HG03159 (cell line): Measurements from ENCODE around the gene REEP1.

Source experiments
- ATAC-seq: cut with Tn5 transposase; IDR thresholded peaks from one replicate; pipeline ENCODE4 v1.9.1; 2021; ENCODE audit warnings: mild to moderate bottlenecking, moderate library complexity; ENCODE audit not compliant: unreplicated experiment

The REEP1 gene

DNA sequence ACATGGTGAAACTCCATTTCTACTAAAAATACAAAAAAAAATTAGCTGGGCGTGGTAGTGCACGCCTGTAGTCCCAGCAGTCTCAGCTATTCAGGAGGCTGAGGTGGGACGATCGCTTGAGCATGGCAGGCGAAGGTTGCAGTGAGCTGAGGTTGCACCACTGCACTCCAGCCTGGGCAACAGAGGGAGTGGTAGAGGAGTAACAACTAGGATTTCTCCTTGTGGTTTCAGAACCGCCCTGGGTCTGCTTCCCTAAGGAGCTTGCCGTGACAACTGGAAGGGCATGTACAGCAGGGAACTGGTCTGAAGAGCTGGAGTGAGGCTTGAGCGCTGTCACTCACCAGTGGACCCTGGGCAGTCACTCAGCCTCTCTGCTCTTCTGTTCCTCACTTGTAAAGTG is 29.1 kb downstream of the REEP1 start:
- no peak for ATAC-seq

- ATAC-seq: no peak
Observed at GRCh38 chr2:86307431-86307830, 30.0 kb downstream of the REEP1 start.

GRCh38 chr2:86305915-86306254 is 31.5 kb downstream of the REEP1 start:
- no peak for ATAC-seq

DNA sequence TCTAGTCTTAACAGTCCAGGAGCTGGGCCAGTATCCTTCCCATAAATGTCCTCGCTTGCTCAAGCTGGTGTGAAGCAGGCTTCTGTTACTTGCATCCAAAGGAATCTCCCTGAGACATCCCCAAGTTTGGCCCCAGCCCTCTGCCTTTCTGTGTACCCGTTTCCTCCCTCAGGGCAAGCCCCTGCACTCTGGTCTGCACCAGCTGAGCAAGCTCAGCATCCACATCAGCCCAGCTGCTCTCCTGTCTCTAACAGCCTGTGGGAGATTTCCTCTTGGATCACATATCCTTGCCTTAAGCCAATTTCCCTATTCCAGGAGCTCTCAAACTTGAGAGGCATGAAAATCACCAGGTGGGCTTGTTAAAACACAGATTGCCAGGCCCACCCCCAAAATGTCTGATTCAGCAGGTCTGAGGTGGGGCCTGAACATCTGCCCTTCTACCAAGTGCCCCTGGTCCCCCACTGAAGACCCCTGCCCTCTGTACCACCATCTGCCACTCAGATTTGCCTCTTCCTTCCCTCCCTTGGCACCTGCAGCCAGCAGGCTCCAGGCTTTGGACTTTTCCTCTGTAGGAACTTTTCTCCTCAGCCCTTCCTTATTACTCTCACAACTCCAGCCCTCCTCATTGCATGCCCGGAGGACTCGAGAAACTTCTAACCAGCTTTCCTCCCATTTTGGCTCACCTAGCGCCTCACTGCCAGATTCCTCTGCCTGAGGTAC is 32.1 kb downstream of the REEP1 start:
- no peak for ATAC-seq

DNA sequence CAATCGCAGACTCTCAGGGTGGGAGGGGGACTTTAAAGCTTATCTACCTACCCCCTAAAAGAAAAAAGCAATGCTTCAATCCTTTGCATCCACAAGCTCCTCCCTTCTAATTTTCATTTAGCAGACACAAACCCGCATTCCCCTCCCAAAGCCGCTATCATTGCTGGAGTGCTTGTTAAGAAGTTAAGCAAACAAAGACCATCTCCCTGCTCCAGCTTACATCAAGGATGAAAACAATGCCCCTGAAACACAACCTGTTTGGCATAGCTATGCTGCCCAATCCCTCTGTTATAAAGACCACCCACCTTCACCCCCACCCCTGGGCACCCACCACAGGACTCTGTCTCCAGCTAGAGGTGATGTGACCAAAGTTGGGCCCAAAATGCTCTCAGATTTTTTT is 33.0 kb downstream of the REEP1 start:
- ATAC-seq: no peak

- no peak for ATAC-seq
Observed at GRCh38 chr2:86302320-86302719, 35.1 kb downstream of the REEP1 start.

DNA sequence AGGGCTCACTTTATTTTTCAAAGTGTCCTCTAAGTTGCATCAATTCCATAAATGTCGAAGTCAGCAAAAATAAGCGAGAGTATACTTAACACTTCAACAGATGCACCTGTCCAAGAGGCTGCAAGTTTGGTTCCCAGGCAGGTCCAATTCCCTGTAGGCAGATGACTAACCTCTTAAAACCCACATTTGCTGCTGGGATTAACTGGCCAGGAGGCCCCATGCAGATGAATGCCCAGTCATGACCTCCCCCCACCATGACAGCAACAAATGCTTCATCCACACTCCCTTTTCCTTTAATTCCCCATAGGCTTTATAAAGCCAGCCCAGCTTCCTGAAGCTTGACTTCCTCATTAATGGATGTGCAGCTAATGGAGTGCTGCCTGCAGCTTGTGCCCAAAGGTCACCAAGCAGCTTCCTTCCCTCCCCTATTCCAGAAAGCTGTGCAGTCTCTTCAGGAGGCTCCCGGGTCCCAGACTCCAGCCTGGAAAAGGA is 35.7 kb downstream of the REEP1 start:
- ATAC-seq: no peak

GRCh38 chr2:86301009-86301408 is 36.4 kb downstream of the REEP1 start:
- no peak for ATAC-seq

GRCh38 chr2:86300496-86300895 is 36.9 kb downstream of the REEP1 start:
- ATAC-seq: no peak

DNA sequence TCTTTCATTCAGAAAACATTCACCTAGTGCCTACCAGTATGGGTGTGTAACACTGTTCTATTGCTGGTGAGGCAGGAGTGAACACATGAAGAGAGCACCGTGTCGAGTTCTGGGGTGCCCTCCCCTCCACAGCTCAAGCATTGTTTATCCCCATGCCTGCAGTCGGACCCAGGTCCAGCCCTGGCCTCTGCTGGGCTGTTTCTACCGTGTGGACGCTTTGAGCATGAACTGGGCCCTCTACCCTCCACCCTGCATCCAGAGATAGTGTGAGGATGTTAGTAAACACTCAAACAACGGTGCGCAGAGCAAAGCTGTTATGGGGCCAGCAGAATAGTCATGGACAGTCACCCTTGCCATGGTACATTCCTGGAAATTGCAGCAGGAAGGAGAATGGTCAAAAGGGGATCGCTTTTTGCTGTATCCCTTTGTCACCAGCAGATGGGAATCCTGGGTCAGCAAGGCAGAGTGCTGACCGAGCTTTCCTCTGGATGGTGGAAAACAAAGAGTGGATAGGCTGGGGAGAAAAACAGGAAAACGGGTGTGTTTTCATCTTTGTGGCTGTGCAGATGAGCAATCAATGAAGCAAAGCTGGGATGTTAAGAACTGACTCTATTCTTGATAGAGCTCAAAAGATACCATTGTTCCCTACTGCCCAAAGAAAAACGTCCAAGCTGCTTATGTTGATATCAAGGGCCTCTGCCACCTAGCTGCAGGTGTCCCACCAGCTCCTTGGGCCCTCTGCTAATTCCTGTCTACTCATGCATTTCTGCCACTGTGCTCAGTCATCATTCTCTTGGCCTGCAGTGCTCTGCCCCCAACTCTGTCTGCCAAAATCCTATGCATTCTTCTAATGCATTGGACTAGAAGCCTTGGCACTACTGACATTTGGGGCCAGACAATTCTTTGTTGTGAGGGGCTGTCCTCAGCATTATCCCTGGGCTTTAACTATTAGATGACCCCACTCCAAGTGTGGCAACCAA is 38.7 kb downstream of the REEP1 start:
- no peak for ATAC-seq

DNA sequence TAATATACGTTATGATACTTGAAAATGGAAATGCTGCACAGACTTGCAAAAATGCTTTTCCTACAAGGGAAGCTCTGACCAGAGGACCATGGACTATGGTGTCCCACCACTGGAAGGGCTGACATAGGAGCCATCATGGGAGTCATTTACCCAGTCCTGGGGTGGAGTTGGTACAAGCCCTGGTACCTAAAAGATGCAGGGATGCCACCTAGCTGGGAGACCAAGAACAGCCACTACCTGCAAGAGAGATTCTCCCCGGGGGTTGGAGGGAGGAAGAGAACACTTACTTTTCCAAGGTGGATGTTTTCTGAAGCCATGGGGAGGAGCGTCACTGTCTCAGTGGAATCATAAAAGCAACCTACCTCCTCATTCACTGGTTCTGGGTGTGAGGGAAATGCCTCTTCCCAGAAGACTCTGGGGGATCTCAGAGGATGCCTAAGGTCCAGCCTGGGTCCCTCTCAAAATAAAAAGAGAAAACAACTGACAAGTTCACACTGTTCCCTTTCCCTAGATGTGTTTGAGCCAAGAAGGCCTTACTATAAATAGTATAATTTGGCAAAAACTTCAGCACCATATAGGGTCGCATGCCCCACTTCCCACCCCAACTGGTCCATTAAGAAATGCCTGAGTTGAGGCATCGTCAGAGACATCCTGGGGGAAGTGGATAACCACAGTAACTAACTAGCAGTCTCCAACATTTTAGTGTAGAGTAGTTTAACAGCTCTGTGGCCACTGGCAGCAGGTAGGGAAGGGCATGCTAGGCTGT is 39.9 kb downstream of the REEP1 start:
- no peak for ATAC-seq

DNA sequence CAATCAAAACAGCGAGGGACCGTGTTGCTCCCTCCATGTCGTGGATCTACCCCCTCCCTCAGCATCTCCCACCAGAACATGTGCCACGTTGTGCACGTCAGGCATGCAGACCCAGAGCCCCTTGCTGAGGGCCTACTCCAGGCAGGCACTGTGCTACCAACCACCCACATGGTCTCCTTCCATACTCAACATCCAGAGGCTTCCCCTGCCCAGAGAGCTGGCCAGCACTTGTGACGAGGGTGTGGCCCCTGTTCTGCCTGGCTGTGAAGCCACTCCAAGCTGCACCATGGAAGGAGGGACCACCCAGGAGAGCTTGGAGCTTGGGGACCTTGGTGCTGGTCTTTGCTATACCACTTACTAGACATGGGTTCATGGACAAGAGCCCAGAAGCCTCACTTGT is 40.5 kb downstream of the REEP1 start:
- ATAC-seq: no peak

DNA sequence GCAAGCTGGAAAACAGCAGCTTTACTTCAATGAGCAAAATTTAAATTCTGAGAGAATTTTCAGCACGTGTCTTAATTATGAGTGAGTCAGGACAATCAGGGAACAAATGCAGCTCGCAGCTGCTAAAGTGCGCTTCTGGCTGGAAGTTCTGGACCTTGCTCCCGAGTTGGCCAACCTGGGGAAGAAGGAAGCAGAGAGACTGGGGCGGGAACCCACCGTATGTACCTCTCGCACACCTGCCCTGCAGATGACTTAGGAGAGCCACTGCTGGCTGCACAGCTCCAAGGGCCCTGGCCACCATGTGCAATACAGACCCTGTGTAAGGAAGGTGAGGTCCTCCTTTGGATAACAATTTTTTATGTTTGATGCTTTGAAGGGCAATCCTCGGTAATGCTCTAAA is 42.4 kb downstream of the REEP1 start:
- ATAC-seq: no peak

- no peak for ATAC-seq
Observed at GRCh38 chr2:86293612-86294011, 43.8 kb downstream of the REEP1 start.

DNA sequence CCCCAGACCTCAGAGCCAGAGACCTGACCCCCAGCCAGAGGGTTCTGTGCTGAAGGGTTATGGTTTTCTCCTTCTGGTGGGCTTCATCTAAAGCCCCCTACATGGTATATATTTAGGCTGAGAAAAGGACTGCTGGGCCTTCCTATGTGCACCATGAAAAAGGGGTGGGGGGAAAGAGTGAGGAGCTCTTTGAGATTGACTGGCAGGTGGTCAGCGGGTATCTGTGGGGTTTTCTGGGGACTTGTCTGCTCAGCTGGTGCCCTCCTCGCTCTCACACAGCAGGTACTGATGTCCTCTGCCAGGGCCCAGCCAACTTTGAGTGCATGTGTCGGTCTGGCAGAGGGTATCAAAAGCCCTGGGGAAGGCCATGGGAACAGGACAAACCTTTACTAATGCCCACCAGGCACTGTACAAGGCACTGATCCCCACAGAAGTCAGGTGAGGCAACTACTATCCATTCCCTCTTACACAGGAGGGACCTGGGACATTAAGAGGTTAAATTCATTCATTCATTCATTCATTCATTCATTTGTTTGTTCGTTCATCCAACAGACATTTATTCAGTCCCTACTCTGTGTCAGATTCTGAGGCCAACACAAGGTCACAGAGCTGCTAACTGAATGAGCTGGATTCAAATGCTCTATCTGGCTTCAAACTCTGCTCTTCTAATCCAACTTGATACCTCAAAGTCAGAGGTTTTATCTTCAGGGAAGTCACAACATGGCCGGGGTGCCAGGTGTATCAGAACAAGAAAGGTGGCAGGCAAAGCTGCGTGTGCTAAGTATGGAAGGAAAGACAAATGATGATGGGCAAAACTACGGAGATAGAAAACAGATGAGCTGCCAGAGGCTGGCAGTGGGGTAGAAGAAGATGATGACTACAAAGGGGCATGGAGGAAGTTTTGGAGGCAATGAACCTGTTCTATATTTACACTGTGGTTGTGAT is 44.6 kb downstream of the REEP1 start:
- no peak for ATAC-seq

DNA sequence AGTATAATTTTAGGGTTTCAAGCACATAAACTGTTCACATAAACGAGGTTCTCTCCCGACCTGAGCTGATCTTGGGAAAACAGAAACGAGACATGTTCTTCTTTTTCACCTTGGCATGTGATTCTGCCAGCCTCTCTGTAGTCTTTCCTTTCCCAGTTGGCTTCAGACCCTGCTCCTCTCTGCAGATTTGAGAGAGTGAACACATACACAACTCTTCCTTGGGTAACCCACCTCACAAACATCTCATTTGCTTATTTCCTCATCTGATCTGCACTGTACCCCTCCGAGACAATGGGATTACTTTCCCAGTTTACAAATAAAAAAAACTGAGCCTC is 46.1 kb downstream of the REEP1 start:
- ATAC-seq: no peak

- ATAC-seq: no peak
Observed at GRCh38 chr2:86290596-86291327, 46.7 kb downstream of the REEP1 start.

DNA sequence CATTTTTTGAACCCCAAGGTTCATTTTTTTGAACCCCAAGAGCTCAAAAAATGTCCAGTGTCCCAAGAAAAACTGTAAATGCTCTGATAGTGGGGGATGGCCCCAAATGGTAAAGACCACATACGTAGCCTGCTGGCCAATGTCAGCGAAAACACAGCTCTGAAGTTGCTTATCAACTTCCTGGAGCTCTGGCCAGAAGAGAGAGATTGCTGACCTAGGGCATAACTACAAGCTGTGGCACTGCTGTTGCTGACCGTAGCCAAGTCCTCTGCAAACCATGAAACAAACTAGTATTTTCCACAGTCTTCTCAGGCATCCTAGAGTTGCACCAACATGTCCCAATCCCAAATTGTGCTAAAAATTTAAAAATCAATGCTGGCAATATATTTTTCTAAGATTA is 50.9 kb downstream of the REEP1 start:
- no peak for ATAC-seq

GRCh38 chr2:86285981-86286380 is 51.4 kb downstream of the REEP1 start:
- ATAC-seq: no peak

DNA sequence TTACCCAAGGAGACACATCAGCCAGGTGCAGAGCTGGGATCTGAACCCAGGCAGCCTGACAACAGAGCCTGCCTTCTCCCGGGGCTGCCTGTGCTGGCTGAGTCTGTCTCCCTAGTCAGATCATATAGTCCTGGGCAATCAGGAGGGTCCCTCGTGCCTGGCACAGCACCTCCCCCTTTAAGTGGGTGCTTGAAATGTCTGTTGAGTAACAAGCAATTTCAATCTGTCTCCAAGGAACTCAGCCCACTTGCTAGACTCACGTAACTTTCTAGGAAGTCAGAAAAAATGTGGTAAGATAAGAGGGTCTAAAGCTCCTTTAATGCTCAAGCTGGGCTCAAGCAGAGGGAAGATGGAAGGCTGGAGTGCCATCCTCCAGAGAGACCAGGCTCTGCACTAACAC is 51.9 kb downstream of the REEP1 start:
- no peak for ATAC-seq
